ENCODE data around the gene MYOZ2. TPM values are rescaled to one million over a fixed set of nuclear protein-coding genes. Genes with fewer than 3 reads are reported as not detected.

The MYOZ2 gene
- total and polyA plus RNA-seq, 2 of the 4 experiments (the other 2 are of a cell fraction) = 0.17 to 0.18 TPM

- H3K27me3 ChIP-seq (ENCODE audit: control insufficient read depth, insufficient read depth, low read length) = no peaks in the 10 kb centered on the region
- H2BK15ac ChIP-seq (ENCODE audit: low read depth, low read length) = peak overlapping the region; percentile 42; the same call in 2 of the 3 replicates
- no peak for ATAC-seq (ENCODE audit: low read depth)
- H3K9ac ChIP-seq (ENCODE audit: low read depth, low read length) = no peak overlapping the region
- no peaks in the 10 kb centered on the region for H4K20me1 ChIP-seq (ENCODE audit: insufficient read depth, low read length)
- ChIA-PET POLR2A (ENCODE audit: unreplicated experiment) (no interaction called here), CTCF (no interaction called here)
- no peak overlapping the region for H2BK5ac ChIP-seq (ENCODE audit: low read depth, low read length, poor library complexity, severe bottlenecking)
- no peak overlapping the region for H2AK9ac ChIP-seq (replicated peaks; ENCODE audit: low read depth, low read length, poor library complexity)
- H3K4me3 ChIP-seq (ENCODE audit: insufficient read depth, low read depth, low read length) = no peak overlapping the region
- H2AFZ ChIP-seq (replicated peaks; ENCODE audit: low read length, poor library complexity) = no peak overlapping the region
- H3K56ac ChIP-seq (ENCODE audit: extremely low read depth, insufficient read depth, low read length) = no peak overlapping the region
- no peak overlapping the region for H3K18ac ChIP-seq (ENCODE audit: low read depth, low read length)
- TF ChIP-seq USF2 (IDR thresholded peaks at IDR 0.05; ENCODE audit: low read depth, low read length) = no peak
- TF ChIP-seq MXI1 (IDR thresholded peaks at IDR 0.05; ENCODE audit: borderline replicate concordance, low read depth, low read length) = no peak
- TF ChIP-seq CTCF (conservative IDR thresholded peaks at IDR 0.05; ENCODE audit: low read depth, low read length) = no peak
- TF ChIP-seq CHD1 (IDR thresholded peaks at IDR 0.05; ENCODE audit: low read depth, low read length) = no peak
- TF ChIP-seq RFX5 (IDR thresholded peaks at IDR 0.05; ENCODE audit: low read depth, low read length) = no peak
- TF ChIP-seq POLR2A (IDR thresholded peaks at IDR 0.05; ENCODE audit: low read depth, low read length) = no peak
- no peak for TF ChIP-seq BHLHE40 (IDR thresholded peaks at IDR 0.05; ENCODE audit: low read depth, low read length)
- TF ChIP-seq SMC3 (IDR thresholded peaks at IDR 0.05; ENCODE audit: low read depth, low read length) = no peak
- no peak for TF ChIP-seq FOS (IDR thresholded peaks at IDR 0.05; ENCODE audit: low read depth, low read length)
- TF ChIP-seq RAD21 (IDR thresholded peaks at IDR 0.05; ENCODE audit: low read length) = no peak
- TF ChIP-seq RCOR1 (IDR thresholded peaks at IDR 0.05; ENCODE audit: insufficient replicate concordance, low read length) = no peak
- TF ChIP-seq ELK1 (IDR thresholded peaks at IDR 0.05; ENCODE audit: borderline replicate concordance, low read depth, low read length) = no peak
- TF ChIP-seq NFE2L2 (IDR thresholded peaks at IDR 0.05; ENCODE audit: low read depth, low read length) = no peak
- TF ChIP-seq CEBPB (IDR thresholded peaks at IDR 0.05; ENCODE audit: low read depth, low read length) = no peak
- TF ChIP-seq MAZ (IDR thresholded peaks at IDR 0.05; ENCODE audit: borderline replicate concordance, low read depth, low read length) = no peak
- TF ChIP-seq MAFK (IDR thresholded peaks at IDR 0.05; ENCODE audit: low read depth, low read length) = no peak
- H2BK20ac ChIP-seq (ENCODE audit: low read depth, low read length) = peak overlapping the region; percentile 84; the same call in 1 of the 2 replicates
- BruUV-seq (replicated peaks) = no TSS peak
- in situ Hi-C loops (cut with MboI; ENCODE audit: low sequenced_read_pairs) = no loop called here
- no peak overlapping the region for H3K23ac ChIP-seq (ENCODE audit: low read depth, low read length)
- no peak overlapping the region for H3K4me2 ChIP-seq (ENCODE audit: low read depth, low read length)
- H4K5ac ChIP-seq (ENCODE audit: low read depth, low read length) = no peak overlapping the region
- 0 out of 4 replicates have a peak, but pooled peaks cover 0 to 2% of the 10 kb centered on the region in 2 experiments for H3K79me1 ChIP-seq (ENCODE audit: low read depth in 1 of 2, low read length in 2 of 2)
- H4K8ac ChIP-seq (ENCODE audit: low read depth in 2 of 2, low read length in 2 of 2) = peak overlapping the region in 1 of 2 experiments; percentile 47; a peak in 1 of 4 replicates
- no peak overlapping the region for H4K91ac ChIP-seq (ENCODE audit: insufficient read depth, low read depth, low read length)
- intact Hi-C loops (cut with micrococcal nuclease) = no loop called here
- peaks cover 7% of the 10 kb centered on the region; the same call in 1 of the 2 replicates for H3K4me1 ChIP-seq (ENCODE audit: control insufficient read depth, insufficient read depth, low read length)
- H3K4ac ChIP-seq (ENCODE audit: low read depth, low read length) = peak overlapping the region; percentile 47; the same call in 1 of the 2 replicates
- peak overlapping the region; percentile 44 for H2BK120ac ChIP-seq (ENCODE audit: low read depth, low read length)
- dilution Hi-C loops (cut with HindIII; ENCODE audit: low sequenced_read_pairs, unreplicated experiment) = no loop called here
- peak overlapping the region; percentile 39; the same call in 1 of the 2 replicates for H2AK5ac ChIP-seq (ENCODE audit: low read depth, low read length)
- no peaks in the 10 kb centered on the region for H3K9me3 ChIP-seq (ENCODE audit: control insufficient read depth, insufficient read depth, low read length)
- H3K9me1 ChIP-seq (ENCODE audit: insufficient read depth, low read length) = peaks cover 4% of the 10 kb centered on the region; the same call in 1 of the 2 replicates
- H3K27ac ChIP-seq (ENCODE audit: insufficient read depth, low read length) = no peak overlapping the region
- no peaks in the 10 kb centered on the region for H3K36me3 ChIP-seq (ENCODE audit: control insufficient read depth, insufficient read depth, low read length)
- no peak for DNase-seq
- H3K14ac ChIP-seq (replicated peaks; ENCODE audit: low read depth, low read length) = peak overlapping the region; percentile 10; the same call in 1 of the 2 replicates
Measured at GRCh38 chr4:119111296-119111695, 24.3 kb upstream of the MYOZ2 start.
